Upper lobe of left lung (tissue), 4 donors: ENCODE results near the gene PTPN18.

ENCODE experiments used
- CTCF ChIP-seq, 6 experiments: fragments of 450-650 bp in 4 of 6; fragments of 200-600 bp in 2 of 6; sonication (generic) in 2 of 6; IDR thresholded peaks; one replicate each; pipeline ENCODE4 v1.5.1; 2016 to 2019; ENCODE audit warnings: antibody characterized with exemption in 6 of 6
- EP300 ChIP-seq, 4 donors: sonication (generic); formaldehyde crosslinking; IDR thresholded peaks; one replicate each; pipeline ENCODE4 v1.5.1; 2017; ENCODE audit warnings: antibody characterized with exemption in 4 of 4, control low read depth in 2 of 4
- POLR2A ChIP-seq, 4 donors: fragments of 450-650 bp; IDR thresholded peaks; one replicate each; pipeline ENCODE4 v1.5.1; 2016 to 2017; ENCODE audit warnings: antibody characterized with exemption in 4 of 4, mild to moderate bottlenecking in 2 of 4
- POLR2AphosphoS5 ChIP-seq, 2 donors: sonication (generic); formaldehyde crosslinking; IDR thresholded peaks; one replicate each; pipeline ENCODE4 v1.5.1; 2017; ENCODE audit warnings: antibody characterized with exemption in 2 of 2

- TF ChIP-seq POLR2AphosphoS5 (IDR thresholded peaks at IDR 0.05) (no peak), CTCF (IDR thresholded peaks at IDR 0.05) (no peak), POLR2A (IDR thresholded peaks at IDR 0.05) (no peak), EP300 (IDR thresholded peaks at IDR 0.05) (no peak)
These were observed 37.0 kb upstream of the PTPN18 start for GRCh38 chr2:130318906-130319305.
